Mucosa of descending colon (tissue), 3 donors: ENCODE data around the gene RAP1A. TPM values are rescaled to one million over a fixed set of nuclear protein-coding genes. Genes with fewer than 3 reads are reported as not detected.
A peak's percentile ranks its signal among the peaks of the same experiment; 100 is the strongest.

Experiments
- ATAC-seq: fragments of 200-7000 bp; cut with Tn5 transposase; one replicate; pipeline ENCODE4 v1.9.1; 2020; ENCODE audit warnings: mild to moderate bottlenecking, moderate library complexity
- DNase-seq, 3 donors: peaks; one replicate each; pipeline ENCODE4 v3.0.0-alpha.2; 2020
- H3K36me3 ChIP-seq: fragments of 200-600 bp; one replicate; pipeline ENCODE4 v1.8.0; 2021; ENCODE audit warnings: low read depth, mild to moderate bottlenecking
- H3K4me1 ChIP-seq: fragments of 200-600 bp; one replicate; pipeline ENCODE4 v1.8.0; 2021; ENCODE audit warnings: low read depth, mild to moderate bottlenecking
- H3K4me3 ChIP-seq: fragments of 200-600 bp; one replicate; pipeline ENCODE4 v1.8.0; 2021; ENCODE audit warnings: mild to moderate bottlenecking
- H3K9me3 ChIP-seq: fragments of 200-600 bp; one replicate; pipeline ENCODE4 v1.8.0; 2021; ENCODE audit warnings: mild to moderate bottlenecking
- CTCF ChIP-seq: fragments of 200-600 bp; IDR thresholded peaks from one replicate; pipeline ENCODE4 v1.8.0; 2022; ENCODE audit warnings: antibody characterized with exemption, mild to moderate bottlenecking
- intact Hi-C, 2 donors: fragments of 100-400 bp; cut with DNase I in 1 of 2; cut with micrococcal nuclease in 1 of 2; formaldehyde crosslinking; loops; one replicate each; pipeline versions ENCODE4 v1.11.0 to v1.11.1; 2022; cut with DNase I, micrococcal nuclease
- total RNA-seq, 3 donors: library from RNA; stranded (reverse); fragmentation: NEBNext Ultra II Directional in 2 of 3; extraction: Animal tissue kit (Norgen Biotek cat#: 25700) in 2 of 3; gene quantifications; one replicate each; pipeline versions ENCODE4 v1.2.1 to v1.2.4, GENCODE V29; 2021 to 2023
- donor health status: DM: no; HTN: no; CAD: no; lungs with moderate emphysema.
- donor health status: DM: no; HTN: no; CAD: no.
- donor health status: DM: no; HTN: yes; CAD: no.

RAP1A gene
- total RNA-seq, 3 donors from 2014 or later = 84.4 to 272 (median 95.4) TPM

- DNase-seq (no peak), ATAC-seq (no peak)
- intact Hi-C loops = no loop called here
- no peak for TF ChIP-seq CTCF
- no peaks in the 10 kb centered on the region for H3K9me3 ChIP-seq
- H3K4me1 ChIP-seq = no peaks in the 10 kb centered on the region
- H3K36me3 ChIP-seq = no peaks in the 10 kb centered on the region
- no peak overlapping the region for H3K4me3 ChIP-seq
Measured at GRCh38 chr1:111585447-111586086, 34.0 kb upstream of the RAP1A start.

GRCh38 chr1:111586112-111586511, 33.5 kb upstream of the RAP1A start:
- TF ChIP-seq CTCF = no peak
- no peak for ATAC-seq

GRCh38 chr1:111587509-111588174, 31.9 kb upstream of the RAP1A start:
- Histone ChIP-seq H3K4me1 (peaks cover 6% of the 10 kb centered on the region), H3K4me3 (no peak overlapping the region), H3K9me3 (no peaks in the 10 kb centered on the region), H3K36me3 (no peaks in the 10 kb centered on the region)
- ATAC-seq = no peak
- no peak for TF ChIP-seq CTCF
- no peak for DNase-seq
- intact Hi-C loops = no loop called here

More at GRCh38 chr1:111586112-111586511, 33.5 kb upstream of the RAP1A start:
- H3K4me1 ChIP-seq = no peaks in the 10 kb centered on the region
- H3K36me3 ChIP-seq = no peaks in the 10 kb centered on the region
- intact Hi-C loops = no loop called here
- no peaks in the 10 kb centered on the region for H3K9me3 ChIP-seq
- H3K4me3 ChIP-seq = no peak overlapping the region
- DNase-seq = no peak

GRCh38 chr1:111591937-111592336, 27.7 kb upstream of the RAP1A start:
- TF ChIP-seq CTCF = no peak
- no peak overlapping the region for H3K4me3 ChIP-seq
- intact Hi-C loops = no loop called here
- H3K9me3 ChIP-seq = no peaks in the 10 kb centered on the region
- H3K4me1 ChIP-seq = peaks cover 19% of the 10 kb centered on the region
- H3K36me3 ChIP-seq = no peaks in the 10 kb centered on the region
- DNase-seq = no peak
- ATAC-seq = no peak

GRCh38 chr1:111592389-111593361, 26.9 kb upstream of the RAP1A start:
- intact Hi-C loops = no loop called here
- H3K4me1 ChIP-seq = peaks cover 19% of the 10 kb centered on the region

More at GRCh38 chr1:111592389-111593361, 26.9 kb upstream of the RAP1A start:
- Histone ChIP-seq H3K36me3 (no peaks in the 10 kb centered on the region), H3K4me3 (no peak overlapping the region), H3K9me3 (no peaks in the 10 kb centered on the region)
- peak; percentile 98 for ATAC-seq
- no peak for TF ChIP-seq CTCF
- DNase-seq = peak; percentile 86 to 92 (median 88)
